Erythroblast (primary cell): ENCODE measurements around the gene FLRT1.

Experiments used
- DNase-seq, 2 experiments: peaks; one replicate each; lab custom pipeline; 2025; lab: John Stamatoyannopoulos, UW
- GATA1 ChIP-seq: IDR thresholded peaks from 2 replicates; pipeline ENCODE4 v1.6.1; 2011; ENCODE audit warnings: low read depth, mild to moderate bottlenecking, control low read depth, low read length, moderate library complexity
- POLR2A ChIP-seq: IDR thresholded peaks from 2 replicates; pipeline ENCODE4 v1.6.1; 2011; ENCODE audit warnings: mild to moderate bottlenecking, low read length

Gene FLRT1, protein sequence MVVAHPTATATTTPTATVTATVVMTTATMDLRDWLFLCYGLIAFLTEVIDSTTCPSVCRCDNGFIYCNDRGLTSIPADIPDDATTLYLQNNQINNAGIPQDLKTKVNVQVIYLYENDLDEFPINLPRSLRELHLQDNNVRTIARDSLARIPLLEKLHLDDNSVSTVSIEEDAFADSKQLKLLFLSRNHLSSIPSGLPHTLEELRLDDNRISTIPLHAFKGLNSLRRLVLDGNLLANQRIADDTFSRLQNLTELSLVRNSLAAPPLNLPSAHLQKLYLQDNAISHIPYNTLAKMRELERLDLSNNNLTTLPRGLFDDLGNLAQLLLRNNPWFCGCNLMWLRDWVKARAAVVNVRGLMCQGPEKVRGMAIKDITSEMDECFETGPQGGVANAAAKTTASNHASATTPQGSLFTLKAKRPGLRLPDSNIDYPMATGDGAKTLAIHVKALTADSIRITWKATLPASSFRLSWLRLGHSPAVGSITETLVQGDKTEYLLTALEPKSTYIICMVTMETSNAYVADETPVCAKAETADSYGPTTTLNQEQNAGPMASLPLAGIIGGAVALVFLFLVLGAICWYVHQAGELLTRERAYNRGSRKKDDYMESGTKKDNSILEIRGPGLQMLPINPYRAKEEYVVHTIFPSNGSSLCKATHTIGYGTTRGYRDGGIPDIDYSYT

DNA sequence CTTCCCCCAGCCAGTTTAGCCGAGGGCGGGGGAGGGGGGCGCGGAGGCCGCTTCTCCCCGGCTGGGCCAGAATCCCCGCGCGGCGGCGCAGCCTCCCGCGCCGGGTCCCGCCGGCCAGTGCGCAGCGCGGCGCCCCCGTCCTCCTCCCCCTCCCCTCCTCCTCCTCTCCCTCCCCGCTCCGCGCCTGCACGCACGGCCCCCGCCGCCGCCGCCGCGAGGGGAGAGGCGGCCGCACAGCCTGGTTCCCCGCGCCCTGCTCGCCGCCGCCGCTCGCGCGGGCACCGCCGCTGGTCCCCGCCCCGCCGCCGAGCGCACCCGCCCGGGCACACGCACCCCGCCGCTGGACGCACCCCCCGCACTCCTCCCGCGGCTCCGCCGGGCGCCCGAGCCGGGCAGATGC lies at the start of gene FLRT1:
TSS of gene FLRT1 (plus strand) at position 356 of the 400 bp plus-strand sequence. CDS start 80,337 bp downstream, outside the sequence.
- DNase-seq = no peak
- TF ChIP-seq GATA1 (no peak), POLR2A (no peak)

DNA sequence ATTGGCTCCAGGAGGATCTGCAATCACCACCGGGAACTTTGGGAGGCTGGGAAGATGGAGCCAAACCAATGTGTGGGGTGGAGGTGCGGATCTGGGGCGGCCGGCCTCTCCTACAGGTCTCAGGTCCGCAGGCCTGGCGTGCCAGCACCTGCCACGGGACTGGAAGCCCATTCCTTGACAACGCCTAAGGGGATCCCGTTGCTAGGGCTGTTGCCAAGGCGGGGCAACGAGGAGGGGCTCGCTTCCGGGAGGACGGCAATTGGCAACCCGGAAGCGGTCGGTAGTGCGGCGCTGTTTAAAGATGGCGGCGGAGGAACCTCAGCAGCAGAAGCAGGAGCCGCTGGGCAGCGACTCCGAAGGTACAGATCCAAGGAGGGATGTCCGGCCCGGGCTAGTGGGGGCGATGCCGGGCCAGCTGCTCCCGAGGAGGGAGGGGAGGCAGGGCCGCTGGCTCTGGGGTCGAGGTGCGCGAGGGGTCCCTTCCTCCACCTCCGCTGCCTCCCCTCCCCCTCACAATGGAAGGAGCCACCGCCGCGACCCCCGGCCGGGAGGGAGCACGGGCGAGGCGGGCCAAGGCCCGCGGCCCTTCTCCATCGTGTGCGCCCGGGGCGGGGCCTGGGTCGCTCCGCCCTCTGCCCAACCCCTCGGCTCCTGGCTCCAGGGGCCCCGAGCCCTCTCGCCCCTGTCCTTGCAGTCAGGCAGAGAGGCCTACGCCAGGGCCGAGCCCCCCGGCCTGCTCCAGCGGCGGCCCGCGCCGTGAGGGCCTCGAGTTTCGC lies 49.4 kb upstream of the FLRT1 start, which contains the start of gene OTUB1:
TSS of gene OTUB1 (plus strand) at position 283 of the 776 bp plus-strand sequence. CDS start at position 302, 19 bp downstream.
- TF ChIP-seq POLR2A = peak; percentile 84
- TF ChIP-seq GATA1 = no peak
- peak; percentile 85 to 89 for DNase-seq

DNA sequence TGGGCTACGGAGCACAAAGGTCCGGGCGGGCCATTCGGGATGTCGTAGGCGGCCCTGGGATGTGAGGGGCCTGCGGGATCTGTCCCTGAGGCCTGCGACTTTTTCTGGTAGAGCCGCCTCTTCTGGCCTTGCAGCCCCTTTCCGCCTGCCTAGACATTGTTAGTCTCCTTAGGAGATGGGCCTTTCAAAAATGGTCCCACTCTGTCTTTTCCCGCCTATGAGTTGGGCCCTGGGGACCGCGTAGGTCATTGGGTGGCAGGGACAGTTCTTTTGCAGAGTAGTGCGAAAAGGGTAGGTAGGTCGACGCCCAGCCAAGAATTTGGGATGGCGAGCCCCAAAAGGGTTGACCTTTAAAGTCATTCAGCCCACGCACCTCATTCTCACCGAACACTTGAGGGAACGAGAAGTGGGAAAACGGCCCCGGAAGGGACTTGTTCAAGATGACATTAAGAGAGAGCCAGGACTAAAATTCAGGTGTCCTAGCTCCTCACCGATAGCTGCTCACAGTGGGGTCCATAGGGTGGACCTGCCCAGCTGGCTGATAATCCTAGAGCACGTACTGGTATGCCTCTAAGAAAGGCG lies 48.7 kb upstream of the FLRT1 start:
- no peak for DNase-seq
- TF ChIP-seq GATA1 = no peak
- TF ChIP-seq POLR2A = no peak

DNA sequence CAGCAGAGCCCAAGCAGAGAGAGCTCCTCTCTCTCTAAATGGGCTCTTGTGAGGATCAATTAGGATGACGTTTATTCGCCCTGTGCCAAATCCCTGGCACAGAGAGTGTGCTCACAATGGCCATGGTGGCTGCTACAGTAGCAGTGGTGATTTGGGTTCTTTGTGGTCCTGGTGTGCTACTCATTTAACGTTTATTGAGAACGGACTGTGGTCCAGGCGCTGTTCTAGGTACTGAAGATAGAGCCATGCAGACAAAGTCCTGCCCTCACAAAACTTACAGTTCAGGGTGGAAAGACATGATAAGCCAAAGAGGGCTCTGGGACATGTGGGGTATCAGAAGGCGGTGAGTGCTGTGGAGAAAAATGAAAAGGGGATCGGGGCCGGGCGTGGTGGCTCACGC lies 44.2 kb upstream of the FLRT1 start:
- DNase-seq = no peak
- TF ChIP-seq POLR2A = no peak
- no peak for TF ChIP-seq GATA1

DNA sequence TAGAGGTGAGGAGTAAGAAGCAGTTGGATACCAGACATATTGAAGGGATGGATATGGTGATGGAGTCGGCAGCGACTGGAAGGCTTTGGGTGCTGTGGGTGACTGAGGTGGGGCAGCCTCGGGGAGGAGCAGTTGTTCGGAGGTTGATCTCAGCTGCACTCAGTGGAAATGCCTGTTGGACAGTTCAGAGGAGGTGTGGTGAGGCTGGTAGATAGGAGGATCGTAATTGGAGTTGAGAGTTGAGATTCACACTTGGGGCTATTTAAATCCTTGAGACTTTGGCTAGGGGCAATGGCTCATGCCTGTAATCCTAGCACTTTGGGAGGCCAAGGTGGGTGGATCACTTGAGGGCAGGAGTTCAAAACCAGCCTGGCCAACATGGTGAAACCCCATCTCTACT lies 42.6 kb upstream of the FLRT1 start:
- no peak for DNase-seq
- TF ChIP-seq GATA1 (no peak), POLR2A (no peak)

DNA sequence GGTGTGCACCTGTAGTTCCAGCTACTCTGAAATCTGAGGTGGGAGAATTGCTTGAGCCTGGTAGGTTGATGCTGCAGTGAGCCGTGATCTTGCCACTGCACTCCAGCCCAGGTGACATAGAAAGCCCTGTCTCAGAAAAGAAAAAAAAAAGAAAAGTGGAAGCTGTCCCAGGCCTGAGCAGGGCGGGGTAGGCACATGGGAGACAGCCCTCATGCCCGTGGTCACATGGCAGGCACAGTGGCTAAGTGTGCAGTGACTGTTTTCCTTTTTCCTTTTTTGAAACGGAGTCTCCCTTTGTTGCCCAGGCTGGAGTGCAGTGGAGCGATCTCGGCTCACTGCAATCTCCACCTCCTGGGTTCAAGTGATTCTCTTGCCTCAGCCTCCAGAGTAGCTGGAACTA lies 41.7 kb upstream of the FLRT1 start:
- no peak for TF ChIP-seq POLR2A
- no peak for TF ChIP-seq GATA1
- no peak for DNase-seq

DNA sequence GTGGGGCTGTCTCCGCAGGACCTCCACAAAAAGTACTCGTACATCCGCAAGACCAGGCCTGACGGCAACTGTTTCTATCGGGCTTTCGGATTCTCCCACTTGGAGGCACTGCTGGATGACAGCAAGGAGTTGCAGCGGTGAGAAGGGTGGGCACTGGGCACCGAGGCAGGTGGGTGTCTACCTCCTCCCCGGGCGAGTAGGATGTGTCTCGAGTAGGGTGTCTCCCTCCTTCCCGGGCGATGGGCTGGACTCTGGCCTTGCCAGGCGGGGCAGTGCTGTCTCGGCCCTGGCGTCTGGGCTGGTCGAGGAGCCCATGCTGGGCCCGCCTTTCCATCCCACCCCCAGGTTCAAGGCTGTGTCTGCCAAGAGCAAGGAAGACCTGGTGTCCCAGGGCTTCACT lies 39.2 kb upstream of the FLRT1 start:
- DNase-seq = no peak
- no peak for TF ChIP-seq GATA1
- no peak for TF ChIP-seq POLR2A

DNA sequence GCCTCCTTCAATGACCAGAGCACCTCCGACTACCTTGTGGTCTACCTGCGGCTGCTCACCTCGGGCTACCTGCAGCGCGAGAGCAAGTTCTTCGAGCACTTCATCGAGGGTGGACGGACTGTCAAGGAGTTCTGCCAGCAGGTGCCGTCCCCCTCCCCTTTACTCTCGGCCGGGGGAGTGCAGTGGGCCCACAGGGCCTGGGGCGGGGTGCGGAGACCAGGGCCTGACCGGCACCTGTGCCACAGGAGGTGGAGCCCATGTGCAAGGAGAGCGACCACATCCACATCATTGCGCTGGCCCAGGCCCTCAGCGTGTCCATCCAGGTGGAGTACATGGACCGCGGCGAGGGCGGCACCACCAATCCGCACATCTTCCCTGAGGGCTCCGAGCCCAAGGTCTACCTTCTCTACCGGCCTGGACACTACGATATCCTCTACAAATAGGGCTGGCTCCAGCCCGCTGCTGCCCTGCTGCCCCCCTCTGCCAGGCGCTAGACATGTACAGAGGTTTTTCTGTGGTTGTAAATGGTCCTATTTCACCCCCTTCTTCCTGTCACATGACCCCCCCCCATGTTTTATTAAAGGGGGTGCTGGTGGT lies 38.5 kb upstream of the FLRT1 start:
- TF ChIP-seq GATA1 (no peak), POLR2A (no peak)
- DNase-seq = no peak

DNA sequence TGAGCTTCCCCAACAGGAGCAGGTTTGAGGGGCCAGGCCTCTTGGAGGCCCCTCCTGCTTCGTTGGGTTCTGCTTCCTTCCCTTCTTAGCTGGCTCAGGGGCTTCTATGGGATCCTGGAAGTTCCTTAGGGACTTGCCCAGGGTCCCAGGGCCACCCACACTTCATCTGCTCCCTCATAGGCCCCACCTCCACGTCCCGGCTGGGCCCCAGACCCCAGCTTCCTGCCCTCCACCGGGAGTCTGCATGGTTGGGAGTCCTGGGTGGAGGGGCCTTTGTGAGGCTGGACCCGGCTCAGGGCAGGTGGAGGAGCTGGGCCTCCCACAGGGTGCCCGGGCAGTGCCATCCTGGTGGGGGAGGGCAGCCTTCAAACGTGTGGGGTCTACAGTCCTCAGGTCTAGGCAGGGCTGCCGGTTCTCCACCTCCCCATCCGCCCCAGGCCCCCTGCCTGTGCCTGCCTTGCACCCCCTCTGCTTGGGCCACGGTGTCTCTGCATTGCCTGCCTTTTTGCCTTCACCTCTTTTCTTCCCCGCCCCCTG lies 37.9 kb upstream of the FLRT1 start:
- TF ChIP-seq GATA1 (no peak), POLR2A (no peak)
- DNase-seq = no peak

DNA sequence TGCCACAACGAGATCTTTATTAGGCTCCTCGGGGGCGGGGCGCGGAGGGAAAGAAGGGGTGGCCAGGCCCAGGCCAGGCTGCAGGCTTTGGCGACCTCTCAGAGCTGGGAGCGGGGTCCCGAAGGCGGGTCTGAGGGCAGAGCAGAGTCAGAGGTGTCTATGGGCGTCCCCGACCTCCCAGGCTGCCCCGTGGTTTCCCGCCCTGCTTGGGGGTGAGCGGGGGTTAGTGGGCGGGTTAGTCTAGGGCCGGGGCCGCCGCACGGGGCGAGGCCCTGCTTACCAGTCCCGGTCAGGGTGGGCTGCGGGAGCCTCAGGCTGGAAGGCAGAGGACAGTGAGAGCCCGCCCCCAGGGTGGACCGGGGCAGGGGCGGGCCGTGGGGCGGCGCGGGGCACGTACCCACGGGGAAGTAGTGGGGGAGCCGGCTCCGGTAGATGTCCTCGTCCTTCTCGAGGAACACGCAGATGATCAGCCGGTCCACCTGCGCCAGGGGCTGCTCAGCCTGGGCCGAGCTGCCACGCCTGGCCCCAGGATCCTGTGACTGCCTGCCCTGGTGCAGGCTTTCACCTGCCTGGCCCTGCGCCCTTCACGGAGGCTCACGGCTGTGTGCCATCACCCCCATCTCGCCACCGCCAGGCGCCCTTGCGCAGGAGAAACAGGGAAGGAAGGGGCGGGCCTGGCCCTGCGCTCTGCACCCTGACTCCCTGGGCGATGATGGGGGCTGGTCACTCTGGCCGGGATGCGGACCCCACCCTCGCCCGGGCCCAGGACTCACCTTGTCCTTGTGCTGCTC lies 37.0 kb upstream of the FLRT1 start:
- no peak for DNase-seq
- TF ChIP-seq GATA1 (no peak), POLR2A (no peak)

DNA sequence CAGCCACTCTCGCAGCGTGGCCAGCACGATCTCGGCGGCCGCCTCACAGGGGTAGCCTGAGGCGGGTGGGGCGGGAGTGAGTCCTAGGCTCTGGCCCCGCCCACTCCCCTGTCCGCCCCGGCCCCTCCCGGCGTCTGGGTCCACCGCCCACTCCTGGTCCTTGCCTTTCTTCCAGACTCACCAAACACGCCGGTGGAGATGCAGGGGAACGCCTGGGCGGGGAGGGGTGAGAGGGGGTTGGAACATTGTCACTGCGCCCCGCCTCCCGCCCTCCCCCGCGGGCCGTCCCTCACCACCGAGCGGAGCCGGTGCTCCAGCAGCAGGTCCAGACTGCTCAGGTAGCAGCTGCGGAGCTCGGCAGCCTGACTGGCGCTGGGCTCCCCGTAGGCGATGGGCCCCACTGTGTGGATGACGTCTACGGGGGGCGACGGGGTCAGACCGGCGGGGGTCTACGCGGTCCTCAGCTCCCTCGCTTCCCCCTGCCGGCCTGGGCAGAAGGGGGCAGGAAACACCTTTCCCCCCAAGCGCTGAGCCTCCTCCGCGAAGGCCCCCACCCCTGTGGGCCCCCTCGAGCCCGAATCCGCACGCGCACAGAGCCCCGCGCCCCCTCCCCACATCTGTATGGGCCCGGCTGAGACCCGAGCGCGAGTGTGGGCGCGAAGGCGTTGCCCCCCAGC lies 36.2 kb upstream of the FLRT1 start:
- no peak for TF ChIP-seq POLR2A
- TF ChIP-seq GATA1 = no peak
- DNase-seq = peak; percentile 40 to 65
